Measurements from ENCODE around the gene EGR1. TPM values are rescaled to one million over a fixed set of nuclear protein-coding genes. Genes with fewer than 3 reads are reported as not detected.

EGR1 gene
- total RNA-seq, 2 experiments from 2014 or later = 5.7 to 6.2 TPM

DNA sequence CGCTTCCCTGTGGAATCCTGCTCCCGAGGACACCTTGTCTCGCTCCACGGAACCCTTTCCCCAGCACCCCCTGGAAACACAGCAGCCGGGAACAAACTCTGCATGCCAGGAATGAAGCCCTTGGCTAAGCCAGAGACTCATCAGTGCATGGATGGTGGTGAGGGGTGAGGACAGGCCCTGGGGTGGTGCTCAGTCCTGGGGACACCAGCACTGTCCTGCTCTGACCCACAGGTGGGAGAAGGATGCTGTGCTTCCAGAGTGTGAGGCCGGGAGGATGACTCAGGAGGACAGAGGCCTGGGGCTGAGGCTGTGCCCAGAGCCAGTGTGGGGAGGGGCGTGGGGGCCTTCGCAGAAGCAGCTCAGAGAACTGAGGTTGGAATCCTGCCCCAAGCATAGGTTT is 11.2 kb upstream of the EGR1 start:
- ATAC-seq (ENCODE audit: poor library complexity) (no peak), DNase-seq (no peak)
- H3K27ac Mint-ChIP-seq = no peak overlapping the region
- H3K9me3 Mint-ChIP-seq = no peaks in the 10 kb centered on the region
- TF ChIP-seq, protein P1, sequence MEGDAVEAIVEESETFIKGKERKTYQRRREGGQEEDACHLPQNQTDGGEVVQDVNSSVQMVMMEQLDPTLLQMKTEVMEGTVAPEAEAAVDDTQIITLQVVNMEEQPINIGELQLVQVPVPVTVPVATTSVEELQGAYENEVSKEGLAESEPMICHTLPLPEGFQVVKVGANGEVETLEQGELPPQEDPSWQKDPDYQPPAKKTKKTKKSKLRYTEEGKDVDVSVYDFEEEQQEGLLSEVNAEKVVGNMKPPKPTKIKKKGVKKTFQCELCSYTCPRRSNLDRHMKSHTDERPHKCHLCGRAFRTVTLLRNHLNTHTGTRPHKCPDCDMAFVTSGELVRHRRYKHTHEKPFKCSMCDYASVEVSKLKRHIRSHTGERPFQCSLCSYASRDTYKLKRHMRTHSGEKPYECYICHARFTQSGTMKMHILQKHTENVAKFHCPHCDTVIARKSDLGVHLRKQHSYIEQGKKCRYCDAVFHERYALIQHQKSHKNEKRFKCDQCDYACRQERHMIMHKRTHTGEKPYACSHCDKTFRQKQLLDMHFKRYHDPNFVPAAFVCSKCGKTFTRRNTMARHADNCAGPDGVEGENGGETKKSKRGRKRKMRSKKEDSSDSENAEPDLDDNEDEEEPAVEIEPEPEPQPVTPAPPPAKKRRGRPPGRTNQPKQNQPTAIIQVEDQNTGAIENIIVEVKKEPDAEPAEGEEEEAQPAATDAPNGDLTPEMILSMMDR (IDR thresholded peaks at IDR 0.05) = no peak
- Histone ChIP-seq H3K36me3 (ENCODE audit: insufficient read depth, low read length) (no peaks in the 10 kb centered on the region), H3K4me3 (ENCODE audit: low read length) (no peak overlapping the region), H3K9me3 (ENCODE audit: control insufficient read depth in 1 of 2, insufficient read depth in 1 of 2, low read length in 2 of 2) (no peaks in the 10 kb centered on the region), H3K4me1 (ENCODE audit: insufficient read depth, low read length) (peaks cover 24% of the 10 kb centered on the region), H3K27ac (ENCODE audit: low read depth in 1 of 2, low read length in 2 of 2) (no peak overlapping the region), H3K27me3 (ENCODE audit: control insufficient read depth in 1 of 2, insufficient read depth in 2 of 2, low read length in 2 of 2) (no peaks in the 10 kb centered on the region)
- H3K4me3 Mint-ChIP-seq = no peak overlapping the region
- ChIA-PET CTCF (interaction anchor here (1.3 kb wide), 1 partner anchor 102 kb away, joined by 3 read pairs; the partner anchor contains the start of gene KDM3B), POLR2A (interaction anchor here (1.4 kb wide), 1 partner anchor 11 kb away, joined by 3 read pairs; the partner anchor contains the start of gene EGR1)
- H3K36me3 Mint-ChIP-seq (ENCODE audit: low read depth) = no peaks in the 10 kb centered on the region
- H3K27me3 Mint-ChIP-seq = no peaks in the 10 kb centered on the region
- intact Hi-C loops (cut with DNase I, micrococcal nuclease) = loop anchor here in 1 of 2 experiments (5.0 kb wide), 1 partner anchor 808 kb away; no protein-coding TSS in a partner anchor
- H3K4me1 Mint-ChIP-seq (ENCODE audit: low read depth) = peaks cover 22% of the 10 kb centered on the region

DNA sequence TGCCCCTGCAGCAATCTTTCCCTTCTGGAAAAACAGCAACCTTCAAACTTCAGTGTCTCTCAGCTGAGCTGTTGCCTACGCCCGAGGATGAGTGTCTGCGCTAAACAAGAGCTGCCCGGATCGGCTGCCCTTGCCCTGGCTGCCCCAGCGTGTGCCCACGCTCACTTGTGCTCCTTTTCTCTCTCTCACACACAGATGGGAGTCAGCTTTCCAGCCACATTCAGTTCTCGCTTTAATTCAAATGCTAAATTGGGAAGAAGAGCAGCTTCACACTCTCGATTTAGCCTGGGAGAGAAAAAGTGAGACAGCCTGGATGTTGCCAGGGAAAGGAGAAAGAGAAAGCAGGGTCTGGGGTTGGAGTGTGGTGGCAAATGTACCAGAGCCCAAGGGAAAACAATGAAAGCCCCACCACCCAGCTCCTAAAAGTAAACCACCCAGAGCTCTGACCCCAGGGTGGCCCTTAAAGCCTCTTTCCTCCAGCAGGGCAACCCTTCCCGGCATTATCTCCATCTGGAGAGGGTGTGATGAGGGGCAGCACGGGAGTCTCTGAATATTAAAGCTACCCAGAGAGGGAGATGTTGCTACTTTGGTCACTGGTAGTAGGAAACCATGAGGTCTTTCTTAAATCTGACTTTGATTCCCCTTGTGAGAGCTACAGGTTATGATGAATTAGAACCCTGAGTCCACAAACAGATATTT is 9.9 kb upstream of the EGR1 start:
- H3K27ac ChIP-seq (ENCODE audit: low read depth in 1 of 2, low read length in 2 of 2) = no peak overlapping the region
- ChIA-PET CTCF (interaction anchor here (1.1 to 1.4 kb wide), 3 partner anchors 43 to 103 kb away, joined by 3 to 4 read pairs (median 3); partner anchors contain the start of gene KDM3B), POLR2A (interaction anchor here (1.4 kb wide), 1 partner anchor 10 kb away, joined by 3 read pairs; the partner anchor contains the start of gene EGR1)
- TF ChIP-seq, protein P1 (IDR thresholded peaks at IDR 0.05) = no peak
- H3K36me3 ChIP-seq (ENCODE audit: insufficient read depth, low read length) = no peaks in the 10 kb centered on the region
- ATAC-seq (ENCODE audit: poor library complexity) (no peak), DNase-seq (no peak)
- peaks cover 27% of the 10 kb centered on the region for H3K4me1 ChIP-seq (ENCODE audit: insufficient read depth, low read length)
- no peaks in the 10 kb centered on the region for H3K27me3 ChIP-seq (ENCODE audit: control insufficient read depth in 1 of 2, insufficient read depth in 2 of 2, low read length in 2 of 2)
- no peak overlapping the region for H3K27ac Mint-ChIP-seq
- H3K4me3 ChIP-seq (ENCODE audit: low read length) = no peak overlapping the region
- H3K4me3 Mint-ChIP-seq = no peak overlapping the region
- no peaks in the 10 kb centered on the region for H3K9me3 ChIP-seq (ENCODE audit: control insufficient read depth in 1 of 2, insufficient read depth in 1 of 2, low read length in 2 of 2)
- peaks cover 28% of the 10 kb centered on the region for H3K4me1 Mint-ChIP-seq (ENCODE audit: low read depth)
- intact Hi-C loops (cut with DNase I, micrococcal nuclease) = no loop called here
- no peaks in the 10 kb centered on the region for H3K9me3 Mint-ChIP-seq
- no peaks in the 10 kb centered on the region for H3K36me3 Mint-ChIP-seq (ENCODE audit: low read depth)
- no peaks in the 10 kb centered on the region for H3K27me3 Mint-ChIP-seq

DNA sequence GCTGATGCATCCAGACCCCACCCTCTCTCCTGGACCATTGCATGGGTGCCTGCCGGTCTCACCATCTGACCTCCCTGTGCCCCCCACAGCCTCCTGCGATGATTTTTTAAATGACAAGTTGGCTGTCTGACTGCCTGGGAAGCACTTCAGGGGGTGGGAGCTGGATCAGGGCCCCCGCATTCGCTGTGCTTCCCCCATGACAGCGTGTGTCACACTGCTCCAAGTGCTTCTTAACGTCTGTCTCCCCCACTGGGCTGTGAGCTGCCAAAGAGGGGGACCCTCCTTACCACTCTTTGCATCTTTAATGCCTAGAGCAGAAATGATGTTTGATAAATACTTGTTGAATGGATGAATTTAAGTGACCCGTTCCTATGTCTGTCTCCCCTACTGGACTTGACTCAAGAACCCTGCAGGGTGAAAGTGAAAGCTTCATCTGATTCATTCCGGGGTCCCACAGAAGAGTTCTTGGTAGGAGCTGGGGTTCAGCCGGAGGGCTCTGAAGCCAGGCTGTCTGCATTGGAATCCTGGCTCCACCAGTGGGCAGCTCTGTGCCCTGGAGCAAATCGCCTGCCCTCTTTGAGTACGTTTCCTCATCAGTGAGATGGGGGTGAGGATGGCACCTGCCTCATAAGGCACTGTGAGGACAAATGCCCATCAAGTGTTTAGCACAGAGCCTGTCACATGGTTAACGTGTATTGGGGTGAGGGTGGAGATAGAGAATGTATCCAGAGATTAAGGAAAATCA is 7.6 kb upstream of the EGR1 start:
- H3K4me3 Mint-ChIP-seq = peak overlapping the region; percentile 8

More for the DNA sequence above, 7.6 kb upstream of the EGR1 start:
- DNase-seq = no peak
- Mint-ChIP-seq H3K36me3 (ENCODE audit: low read depth) (no peaks in the 10 kb centered on the region), H3K27me3 (no peaks in the 10 kb centered on the region), H3K4me1 (ENCODE audit: low read depth) (peaks cover 39% of the 10 kb centered on the region), H3K9me3 (no peaks in the 10 kb centered on the region), H3K27ac (peak overlapping the region; percentile 91)
- H3K36me3 ChIP-seq (ENCODE audit: insufficient read depth, low read length) = no peaks in the 10 kb centered on the region
- H3K27me3 ChIP-seq (ENCODE audit: control insufficient read depth in 1 of 2, insufficient read depth in 2 of 2, low read length in 2 of 2) = no peaks in the 10 kb centered on the region
- TF ChIP-seq, protein P1 (IDR thresholded peaks at IDR 0.05) = no peak
- POLR2A ChIA-PET = no interaction called here
- H3K9me3 ChIP-seq (ENCODE audit: control insufficient read depth in 1 of 2, insufficient read depth in 1 of 2, low read length in 2 of 2) = no peaks in the 10 kb centered on the region
- H3K27ac ChIP-seq (ENCODE audit: low read depth in 1 of 2, low read length in 2 of 2) = no peak overlapping the region
- CTCF ChIA-PET = no interaction called here
- ATAC-seq (ENCODE audit: poor library complexity) = no peak
- intact Hi-C loops (cut with DNase I, micrococcal nuclease) = no loop called here
- peaks cover 26% of the 10 kb centered on the region for H3K4me1 ChIP-seq (ENCODE audit: insufficient read depth, low read length)
- no peak overlapping the region for H3K4me3 ChIP-seq (ENCODE audit: low read length)

Data from CD4-positive, alpha-beta T cell (primary cell).